Hypothalamus (tissue), 51 donors: Measurements from ENCODE around the gene OR56B4.
"Not testable (repeated sequence)": the region's sequence is repeated elsewhere in the genome, so short reads cannot be mapped to it uniquely, and the experiment has no call there.

ENCODE experiments used
- DNase-seq, 51 donors: peaks; one replicate each; lab custom pipeline; 2025; lab: John Stamatoyannopoulos, UW

The OR56B4 gene, protein sequence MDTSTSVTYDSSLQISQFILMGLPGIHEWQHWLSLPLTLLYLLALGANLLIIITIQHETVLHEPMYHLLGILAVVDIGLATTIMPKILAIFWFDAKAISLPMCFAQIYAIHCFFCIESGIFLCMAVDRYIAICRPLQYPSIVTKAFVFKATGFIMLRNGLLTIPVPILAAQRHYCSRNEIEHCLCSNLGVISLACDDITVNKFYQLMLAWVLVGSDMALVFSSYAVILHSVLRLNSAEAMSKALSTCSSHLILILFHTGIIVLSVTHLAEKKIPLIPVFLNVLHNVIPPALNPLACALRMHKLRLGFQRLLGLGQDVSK

DNA sequence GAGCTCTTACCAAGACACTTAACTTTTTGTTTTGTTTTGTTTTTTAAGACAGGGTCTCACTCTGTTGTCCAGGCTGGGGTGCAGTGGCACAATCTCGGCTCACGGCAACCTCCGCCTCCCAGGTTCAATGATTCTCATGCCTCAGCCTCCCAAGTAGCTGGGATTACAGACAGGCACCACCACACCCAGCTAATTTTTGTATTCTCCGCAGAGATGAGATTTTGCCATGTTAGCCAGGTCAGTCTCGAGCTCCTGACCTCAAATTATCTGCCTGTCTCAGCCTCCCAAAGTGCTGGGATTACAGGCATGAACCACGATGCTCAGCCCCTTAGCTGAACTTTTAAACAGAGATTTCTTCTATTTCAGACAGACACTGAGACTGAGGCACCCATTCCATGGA is at the start of gene OR56B4:
Gene OR56B4, plus strand, starts transcription at position 301 of the 400 bp plus-strand sequence. Its CDS starts 95 bp downstream, at position 396.
- DNase-seq: not testable (repeated sequence)

- DNase-seq: no peak
Measured at GRCh38 chr11:6061475-6061874, 46.0 kb upstream of the OR56B4 start.

DNA sequence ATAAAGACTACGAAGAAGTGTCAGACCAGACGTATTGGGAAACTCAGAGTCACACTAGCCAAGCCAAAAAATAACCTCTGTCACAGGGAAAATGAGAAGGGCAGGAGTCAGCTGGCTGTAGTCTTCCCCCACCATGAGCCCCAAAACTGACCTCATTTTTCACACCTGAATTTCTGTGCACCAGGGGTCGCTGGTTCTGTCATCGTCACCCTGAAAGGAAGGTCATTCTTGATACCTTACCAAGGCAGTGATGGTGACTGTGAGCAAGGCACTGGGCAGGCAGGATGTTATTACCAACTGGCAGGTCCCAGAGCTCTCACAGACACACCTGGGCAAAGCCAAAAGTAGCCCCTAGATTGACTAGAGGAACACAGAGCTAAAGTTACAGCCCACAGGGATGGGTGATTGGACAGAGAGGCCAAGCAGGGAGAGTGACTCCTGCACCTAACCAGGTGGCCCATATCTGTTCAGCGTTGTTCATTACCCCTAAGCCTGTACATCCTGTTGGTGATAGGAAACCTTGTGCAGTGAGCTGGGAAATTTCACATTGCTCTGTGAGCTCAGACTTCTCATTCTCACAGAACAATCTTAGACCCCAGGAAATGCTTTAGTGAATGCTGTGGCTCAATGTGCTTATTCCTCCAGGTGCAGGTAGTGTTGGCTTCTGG is 44.7 kb upstream of the OR56B4 start:
- DNase-seq: no peak

DNA sequence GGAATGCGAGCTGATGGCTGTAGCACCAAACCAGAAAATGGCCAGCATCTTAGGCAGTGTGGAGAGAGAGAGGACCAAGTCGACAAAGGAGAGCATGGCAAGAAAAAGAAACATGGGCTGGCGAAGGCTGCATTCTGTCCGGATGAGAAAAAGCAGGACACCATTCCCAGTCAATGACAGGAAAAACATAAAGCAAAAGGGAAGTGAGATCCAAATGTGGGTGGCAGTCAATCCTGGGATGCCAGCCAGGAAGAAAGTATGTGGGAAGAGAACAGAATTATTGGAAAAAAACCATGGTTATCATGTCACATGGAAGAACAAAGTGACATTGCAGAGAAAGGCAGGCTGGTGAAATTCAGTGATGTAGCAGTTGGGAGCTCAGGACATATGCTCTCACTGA is 40.0 kb upstream of the OR56B4 start:
- peak in 1 of 51 donors; percentile 11 for DNase-seq

- not testable (repeated sequence) for DNase-seq
Measured at GRCh38 chr11:6076443-6076842, 31.0 kb upstream of the OR56B4 start.

DNA sequence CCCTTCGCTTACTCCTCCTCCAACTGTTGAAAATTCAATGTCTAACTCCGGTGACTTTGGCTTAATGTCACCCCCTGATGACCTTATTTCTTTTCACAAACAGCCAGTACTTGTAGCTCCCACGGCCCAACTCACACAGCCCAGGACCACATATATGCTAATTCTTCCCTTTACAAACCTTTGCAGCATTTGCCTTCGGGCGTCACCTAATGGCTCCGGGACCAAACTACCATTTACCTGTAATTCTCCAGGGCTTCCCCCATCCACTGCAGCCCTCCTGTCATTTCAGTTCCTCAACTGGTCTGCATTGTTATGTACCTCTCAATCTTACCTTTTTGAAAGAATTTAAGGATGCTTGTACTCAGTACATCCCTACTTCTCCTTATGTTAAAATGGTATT is 29.8 kb upstream of the OR56B4 start:
- DNase-seq: no peak

- DNase-seq: no peak
Measured at GRCh38 chr11:6079463-6079862, 28.0 kb upstream of the OR56B4 start.

DNA sequence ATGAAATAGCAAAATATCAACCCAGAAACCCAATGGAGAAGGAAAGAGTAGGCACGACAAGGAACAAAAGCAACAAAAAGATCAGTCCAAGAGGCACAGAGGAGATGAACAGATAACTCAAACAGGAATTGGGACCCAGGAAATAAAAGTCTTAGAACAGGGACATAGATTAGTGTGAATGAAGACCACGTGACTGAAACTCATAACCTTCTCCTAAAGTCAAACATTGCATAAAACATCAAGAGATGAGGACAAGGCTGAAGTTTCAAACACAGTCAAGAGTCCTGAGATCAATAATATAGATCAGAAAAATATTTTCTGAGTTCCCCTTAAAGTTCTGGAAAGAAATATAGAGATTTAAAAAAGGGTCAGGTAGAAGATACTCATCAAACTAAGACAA is 24.4 kb upstream of the OR56B4 start:
- DNase-seq: no peak

DNA sequence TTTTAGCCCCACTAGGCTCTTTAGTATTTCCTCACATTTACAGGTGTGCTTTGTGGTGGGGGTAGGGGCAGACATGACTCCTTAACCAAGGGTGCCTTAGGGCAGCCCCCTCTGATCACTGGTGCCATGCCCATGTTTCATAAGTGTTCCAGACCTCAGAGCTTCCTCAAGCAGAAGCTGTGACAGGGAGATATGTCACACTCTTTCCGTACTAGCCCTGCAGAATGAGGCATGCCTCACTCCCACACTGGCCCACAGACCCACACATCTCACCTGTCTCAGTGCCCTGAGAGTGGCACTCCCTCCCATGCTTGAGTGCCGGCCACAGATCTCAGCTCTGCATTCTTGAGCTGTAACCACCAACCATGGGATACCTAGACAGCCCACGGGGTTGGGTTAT is 22.9 kb upstream of the OR56B4 start:
- no peak for DNase-seq

GRCh38 chr11:6094186-6094585 is 13.3 kb upstream of the OR56B4 start:
- no peak for DNase-seq

- DNase-seq: no peak
Measured at GRCh38 chr11:6095798-6096197, 11.7 kb upstream of the OR56B4 start.

DNA sequence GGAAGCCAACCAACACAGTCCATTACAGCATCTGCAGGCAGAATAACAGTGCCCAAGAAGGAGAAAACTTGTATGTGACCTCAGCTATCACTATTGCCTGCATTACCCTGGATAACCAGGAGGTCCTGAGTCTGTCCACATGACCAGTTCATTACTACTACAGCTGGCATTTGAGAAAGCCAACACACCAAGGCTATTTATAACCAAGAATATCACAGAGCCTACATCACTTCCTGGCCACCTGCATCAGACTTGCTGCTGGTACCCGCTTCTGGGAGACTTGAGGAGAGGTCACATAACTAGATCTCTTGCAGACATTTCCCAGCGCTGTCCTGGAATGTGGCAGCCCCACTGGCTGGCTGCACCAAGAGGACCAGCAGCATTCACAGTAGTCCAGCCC is 11.1 kb upstream of the OR56B4 start:
- no peak for DNase-seq

DNA sequence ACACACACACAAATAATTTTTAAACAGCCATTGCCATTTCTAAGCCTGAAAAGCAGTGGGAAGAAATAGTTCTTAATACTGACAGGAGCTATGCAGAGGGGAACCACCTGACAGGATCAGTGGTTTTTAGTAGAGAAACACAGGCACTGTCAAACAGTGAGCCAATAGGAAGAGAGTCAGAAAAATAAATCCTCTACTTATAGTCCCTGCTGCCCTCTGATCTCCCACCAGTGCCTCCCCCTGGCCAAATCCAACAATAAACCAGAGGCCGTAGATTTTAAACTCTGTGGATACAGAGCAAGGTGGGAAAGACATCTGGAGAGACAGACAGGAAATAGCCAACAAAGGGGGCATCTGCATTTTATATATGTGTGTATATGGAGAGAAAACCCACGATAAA is 7.9 kb upstream of the OR56B4 start:
- DNase-seq: no peak

DNA sequence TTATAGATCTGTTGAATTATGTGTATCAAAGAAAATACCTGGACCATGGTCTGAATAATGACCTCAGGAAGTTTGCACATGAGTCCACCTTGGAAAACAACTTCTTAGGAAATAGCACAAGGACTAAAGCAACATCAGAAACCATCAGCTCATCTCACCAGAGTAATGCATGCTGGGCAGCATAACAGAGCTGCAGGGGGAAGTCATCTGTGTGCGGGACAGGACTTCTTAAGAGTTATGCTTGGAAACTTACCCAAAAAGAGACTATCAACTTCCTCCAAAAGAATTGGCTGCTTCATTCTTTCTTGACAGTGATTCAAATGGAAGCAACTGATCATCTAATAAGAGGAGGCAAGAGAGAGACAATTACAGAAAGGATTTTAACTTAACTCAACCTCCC is 2.5 kb downstream of the OR56B4 start:
- no peak for DNase-seq

DNA sequence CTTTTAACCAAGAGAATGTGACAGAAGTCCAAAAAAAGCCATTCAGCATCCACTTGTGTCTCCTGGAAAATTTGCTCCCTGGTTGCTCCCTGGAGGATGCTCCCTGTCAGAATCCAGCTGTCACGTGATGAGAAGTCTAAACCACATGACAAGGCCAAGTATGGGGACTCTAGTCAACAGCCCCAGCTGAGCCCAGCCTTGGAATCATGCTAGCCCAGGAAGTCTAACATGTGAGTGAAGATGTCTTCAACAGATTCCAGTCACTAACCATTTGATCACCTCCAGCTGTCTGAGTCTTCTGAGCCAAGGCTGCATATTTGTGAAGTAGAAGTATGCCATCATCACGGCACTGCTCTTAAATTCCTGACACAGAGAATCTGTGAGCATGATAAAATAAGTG is 4.2 kb downstream of the OR56B4 start:
- DNase-seq: no peak

DNA sequence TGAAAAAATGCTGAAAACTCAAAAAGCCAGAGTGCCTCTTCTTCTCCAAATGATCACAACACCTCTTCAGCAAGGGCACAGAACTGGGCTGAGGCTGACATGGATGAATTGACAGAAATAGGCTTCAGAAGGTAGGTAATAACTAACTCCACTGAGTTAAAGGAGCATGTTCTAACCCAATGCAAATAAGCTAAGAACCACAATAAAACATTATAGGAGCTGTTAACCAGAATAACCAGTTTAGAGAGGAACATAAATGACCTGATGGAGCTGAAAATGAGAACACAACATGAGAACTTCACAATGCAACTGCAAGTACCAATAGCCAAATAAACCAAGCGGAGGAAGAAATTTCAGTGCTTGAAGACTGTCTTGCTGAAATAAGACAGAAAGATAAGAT is 9.2 kb downstream of the OR56B4 start:
- DNase-seq: no peak

- DNase-seq: no peak
Measured at GRCh38 chr11:6124245-6124644, 16.8 kb downstream of the OR56B4 start.

- no peak for DNase-seq
Measured at GRCh38 chr11:6127881-6128280, 20.4 kb downstream of the OR56B4 start.

DNA sequence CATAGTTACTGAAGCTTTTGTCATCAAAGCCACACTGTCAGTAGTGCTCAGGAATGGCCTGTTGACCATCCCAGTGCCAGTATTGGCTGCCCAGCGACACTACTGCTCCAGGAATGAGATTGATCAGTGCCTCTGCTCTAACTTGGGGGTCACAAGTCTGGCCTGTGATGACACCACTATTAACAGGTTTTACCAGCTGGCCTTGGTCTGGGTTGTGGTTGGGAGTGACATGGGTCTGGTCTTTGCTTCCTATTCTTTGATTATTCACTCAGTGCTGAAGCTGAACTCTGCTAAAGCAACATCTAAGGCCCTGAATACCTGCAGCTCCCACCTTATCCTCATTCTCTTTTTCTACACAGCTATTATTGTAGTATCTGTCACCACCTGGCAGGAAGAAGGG is 21.5 kb downstream of the OR56B4 start:
- DNase-seq: no peak

DNA sequence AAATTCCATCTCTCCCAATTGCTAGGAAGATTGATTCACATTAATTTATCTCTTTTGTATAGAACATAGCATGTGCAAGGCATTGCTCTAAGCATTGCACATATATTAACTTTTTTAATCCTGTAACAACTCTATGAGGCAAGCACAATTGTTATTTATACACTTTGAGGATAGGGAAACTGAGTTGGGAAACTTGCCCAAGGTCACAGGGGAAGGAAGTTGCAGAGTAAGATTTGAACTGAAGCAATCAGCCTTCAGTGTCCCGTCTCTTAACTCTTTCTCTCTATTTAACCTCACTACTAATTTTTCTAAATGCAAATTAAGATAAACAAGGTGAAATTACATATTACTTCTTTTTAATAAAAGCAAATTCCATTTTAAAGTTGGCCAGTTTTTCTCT is 22.2 kb downstream of the OR56B4 start:
- DNase-seq: no peak

DNA sequence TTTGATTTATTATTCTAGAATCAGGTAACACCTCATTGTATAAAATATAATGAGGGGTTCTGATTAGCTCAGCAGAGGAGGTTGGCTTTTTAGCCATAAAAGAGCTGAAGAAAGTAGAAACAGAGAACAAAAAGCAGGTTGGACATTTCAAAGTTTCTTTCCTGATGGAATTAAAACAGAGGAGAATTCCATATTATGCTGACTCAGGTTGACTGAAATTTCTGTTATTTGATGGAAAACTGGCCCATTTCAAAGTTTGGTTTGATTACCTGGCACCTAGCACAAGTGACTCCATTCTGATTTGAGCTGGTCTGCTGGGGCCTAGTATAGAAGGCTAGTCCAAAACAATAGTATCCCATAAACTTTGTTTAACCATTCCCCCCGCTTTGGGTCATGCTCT is 24.9 kb downstream of the OR56B4 start:
- no peak for DNase-seq

DNA sequence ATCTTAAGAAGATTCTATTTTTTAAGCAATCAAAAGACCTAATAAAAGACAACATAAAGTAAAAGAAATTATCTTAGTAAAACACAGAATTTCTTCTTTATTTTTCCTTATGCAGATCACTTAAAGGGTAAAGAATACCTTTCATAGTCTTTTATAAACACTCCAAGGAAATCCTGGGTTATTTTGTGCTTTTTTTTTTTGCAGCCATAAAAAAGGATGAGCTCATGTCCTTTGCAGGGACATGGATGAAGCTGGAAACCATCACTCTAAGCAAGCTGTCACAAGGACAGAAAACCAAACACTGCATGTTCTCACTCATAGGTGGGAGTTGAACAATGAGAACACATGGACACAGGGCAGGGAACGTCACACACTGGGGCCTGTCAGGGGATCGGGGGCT is 28.5 kb downstream of the OR56B4 start:
- not testable (repeated sequence) for DNase-seq

GRCh38 chr11:6142936-6143335 is 35.5 kb downstream of the OR56B4 start:
- DNase-seq: no peak
